Stimulated activated CD8-positive, alpha-beta memory T cell treated with anti-CD3 and anti-CD28 coated beads, Interleukin-2, amount 100 ng/mL, for 1 hour (primary cell): ENCODE data around the gene MAGEA6.
"Not testable (repeated sequence)": the region's sequence is repeated elsewhere in the genome, so short reads cannot be mapped to it uniquely, and the experiment has no call there.

Source experiments
- DNase-seq, 2 donors: peaks; one replicate each; pipeline ENCODE4 v3.0.0-alpha.2; 2020; ENCODE audit warnings: low read depth in 2 of 2

The MAGEA6 gene

GRCh38 chrX:152734143-152734858 lies 35.2 kb downstream of the MAGEA6 start:
- not testable (repeated sequence) for DNase-seq

GRCh38 chrX:152733261-152733975 lies 36.1 kb downstream of the MAGEA6 start, which contains the start of the genes CSAG1 and MAGEA12:
Gene CSAG1 (minus strand): TSS chrX:152733721. CDS start chrX:152732460, 1,261 bp downstream.
Gene MAGEA12 (plus strand): TSS chrX:152733757. CDS start chrX:152736162, 2,405 bp downstream.
- DNase-seq, result no peak

DNA sequence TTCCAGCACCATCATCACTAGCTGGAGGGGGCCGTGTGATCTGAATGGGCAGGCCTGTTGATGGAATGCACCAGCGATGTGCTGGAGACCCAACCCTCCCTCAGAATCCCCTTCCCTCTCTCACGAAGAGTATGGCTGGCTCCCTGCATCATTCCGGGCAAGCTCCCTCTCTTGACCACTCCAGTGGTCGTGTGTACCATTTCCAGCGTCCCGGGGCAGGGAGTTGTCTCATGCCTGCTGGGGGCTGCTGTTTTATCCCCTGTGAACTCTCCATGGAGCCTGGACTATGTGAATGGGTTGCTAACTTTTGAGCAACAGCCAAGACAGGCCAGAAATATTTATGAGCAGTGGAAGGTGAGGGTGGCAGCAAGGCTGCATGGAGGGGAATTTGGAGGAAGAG lies 44.1 kb downstream of the MAGEA6 start:
- DNase-seq, result no peak
